Epidermal melanocyte (primary cell): ENCODE measurements around the gene FRK.

ENCODE experiments used
- DNase-seq: peaks from one replicate; pipeline ENCODE4 v3.0.0; 2011; ENCODE audit warnings: low spot score; ENCODE audit not compliant: insufficient read length

FRK gene

DNA sequence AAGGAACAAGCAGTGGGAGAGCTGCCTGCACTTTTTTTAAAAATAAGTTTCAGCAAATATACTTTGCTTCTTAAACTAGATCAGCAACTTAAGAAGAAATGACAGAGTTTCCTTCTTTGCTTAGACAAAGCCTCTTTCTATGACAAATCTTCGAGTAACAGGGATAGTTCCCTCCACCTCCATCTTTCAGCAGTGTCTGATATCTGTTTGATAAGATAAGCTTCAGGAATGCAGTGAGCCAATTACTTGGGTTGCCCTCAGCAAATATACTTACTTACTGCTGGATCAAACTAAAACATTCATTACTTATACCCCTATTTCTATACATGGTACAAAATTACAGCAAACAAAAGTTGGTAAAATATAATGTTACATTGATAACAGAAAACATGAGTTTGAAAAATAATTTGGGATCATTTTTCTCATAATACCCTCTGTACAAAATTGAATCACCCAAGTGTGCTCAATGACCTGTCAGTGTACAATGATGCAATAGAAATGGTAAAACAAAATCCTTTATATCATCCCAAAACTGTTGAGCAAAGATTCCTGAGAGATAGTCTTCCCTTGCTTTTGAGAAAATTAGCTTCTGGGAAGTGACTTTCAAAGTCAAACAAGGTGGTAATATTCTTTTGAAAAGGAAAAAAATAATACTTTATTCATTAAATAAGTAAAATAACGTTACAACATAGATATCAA is 24.5 kb downstream of the FRK start:
- no peak for DNase-seq

DNA sequence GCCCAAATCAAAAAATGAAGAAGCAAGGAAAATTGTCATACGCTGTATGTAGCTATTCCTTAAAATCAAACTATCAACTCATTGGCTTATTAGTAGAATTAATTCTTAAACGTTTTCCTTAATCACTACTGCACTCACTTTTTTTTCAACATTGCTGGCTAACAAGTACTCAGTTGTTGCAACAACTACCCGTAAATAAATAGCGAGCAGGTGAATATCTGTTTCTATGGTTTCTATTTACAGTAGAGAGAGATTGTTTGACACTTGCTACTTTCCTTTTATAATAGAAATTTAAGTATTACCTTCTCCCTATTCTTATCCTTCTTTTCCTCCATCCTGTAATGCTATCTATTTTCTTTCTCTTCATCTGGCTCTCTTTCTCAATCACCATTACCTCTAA is 25.1 kb downstream of the FRK start:
- no peak for DNase-seq

DNA sequence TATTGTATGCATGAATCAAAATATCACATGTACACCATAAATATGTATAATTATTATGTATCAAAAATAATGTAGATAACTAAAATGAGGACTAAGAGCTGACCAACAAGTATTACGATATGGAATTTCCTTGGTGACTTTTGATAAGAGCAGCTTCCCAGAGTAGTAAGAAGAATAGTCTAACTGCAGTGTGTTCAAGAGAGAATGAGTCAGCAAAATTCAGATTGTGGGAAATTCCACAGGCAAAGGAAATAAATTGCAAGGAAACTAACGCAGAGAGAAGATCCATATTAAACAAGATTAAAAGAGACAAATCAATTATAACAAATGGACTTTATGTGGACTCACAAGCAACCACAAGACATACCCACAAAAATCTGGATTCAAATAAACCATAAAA is 26.4 kb downstream of the FRK start:
- no peak for DNase-seq

DNA sequence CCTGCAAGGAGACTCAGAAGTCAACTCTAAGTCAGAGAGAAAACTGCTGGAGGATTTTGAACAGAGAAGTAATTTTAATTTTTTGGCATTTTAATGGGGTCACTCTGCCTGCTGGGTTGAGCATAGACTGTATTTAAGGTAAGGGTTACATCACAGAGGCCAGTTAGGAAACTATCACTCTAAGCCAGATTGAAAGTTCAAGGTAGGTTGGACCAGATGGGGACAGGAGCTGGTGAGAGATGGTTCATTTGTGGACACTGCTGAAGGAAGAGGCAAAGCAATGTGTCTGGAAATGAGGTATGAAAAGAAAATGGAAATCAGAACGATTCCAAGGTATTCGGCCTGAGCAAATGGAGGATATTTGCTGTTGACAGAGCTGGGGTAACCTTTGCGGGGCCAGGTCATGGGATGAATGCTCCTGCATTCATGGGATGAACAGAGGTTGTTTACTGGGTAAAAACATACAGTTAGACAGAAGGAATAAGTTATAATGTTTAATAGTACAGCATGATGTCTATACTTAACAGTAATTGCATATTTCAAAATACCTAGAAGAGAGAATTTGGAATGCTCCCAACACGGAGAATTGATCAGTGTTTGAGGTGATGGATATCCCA is 26.9 kb downstream of the FRK start:
- no peak for DNase-seq

DNA sequence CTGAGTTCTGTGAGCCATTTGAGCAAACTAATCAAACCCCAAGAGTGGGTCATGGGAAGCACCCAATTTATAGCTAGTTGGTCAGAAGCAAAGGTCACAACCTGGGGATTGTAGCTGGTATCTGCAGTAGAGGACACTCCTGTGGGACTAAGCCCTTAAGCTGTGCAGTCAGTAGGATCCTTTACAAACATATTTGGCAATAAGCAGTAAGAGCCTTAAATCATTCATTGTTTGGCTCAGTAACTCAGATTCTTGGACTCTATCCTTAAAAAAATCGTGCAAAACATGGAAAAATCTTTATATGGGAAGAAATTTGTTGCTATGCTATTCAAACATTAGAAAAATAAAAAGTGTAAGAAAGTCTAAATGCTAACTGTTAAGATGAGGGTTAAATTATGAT is 29.9 kb downstream of the FRK start:
- no peak for DNase-seq

DNA sequence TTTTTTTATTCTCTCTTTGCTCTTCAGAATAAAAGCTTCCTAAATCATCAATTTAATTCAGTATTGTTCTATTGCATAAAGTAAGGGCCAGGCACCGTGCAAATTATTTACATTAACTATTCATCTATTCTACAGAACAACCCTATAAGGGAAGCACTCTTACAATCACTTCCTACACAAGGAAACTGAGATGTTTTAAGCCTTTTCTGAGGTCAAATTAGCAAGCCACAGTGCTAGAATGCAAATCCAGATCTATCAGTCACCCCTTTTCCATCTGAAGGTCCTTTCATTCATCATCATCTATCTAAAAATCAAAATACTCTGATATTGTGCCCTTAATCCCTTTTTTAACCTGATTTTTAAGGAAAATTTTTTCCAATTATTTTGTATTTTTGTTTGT is 31.2 kb downstream of the FRK start:
- no peak for DNase-seq

DNA sequence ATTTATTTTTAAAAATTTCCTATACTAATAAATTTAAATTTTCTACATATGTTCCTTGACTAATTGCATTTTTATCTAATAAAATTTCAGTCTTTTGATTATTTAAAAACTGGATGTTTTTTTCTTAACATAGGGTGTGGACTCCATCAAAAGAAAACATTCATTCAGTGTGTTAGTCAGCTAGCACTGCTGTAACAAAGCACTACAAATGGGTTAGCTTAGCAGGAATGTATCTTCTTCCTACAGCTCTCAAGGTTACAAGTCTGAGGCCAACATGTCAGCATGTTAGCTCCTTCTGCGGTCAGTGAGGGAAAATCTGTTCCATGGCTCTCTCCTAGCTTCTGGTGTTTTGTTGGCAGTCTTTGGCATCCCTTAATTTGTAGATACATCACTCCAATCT is 32.5 kb downstream of the FRK start:
- DNase-seq: no peak

DNA sequence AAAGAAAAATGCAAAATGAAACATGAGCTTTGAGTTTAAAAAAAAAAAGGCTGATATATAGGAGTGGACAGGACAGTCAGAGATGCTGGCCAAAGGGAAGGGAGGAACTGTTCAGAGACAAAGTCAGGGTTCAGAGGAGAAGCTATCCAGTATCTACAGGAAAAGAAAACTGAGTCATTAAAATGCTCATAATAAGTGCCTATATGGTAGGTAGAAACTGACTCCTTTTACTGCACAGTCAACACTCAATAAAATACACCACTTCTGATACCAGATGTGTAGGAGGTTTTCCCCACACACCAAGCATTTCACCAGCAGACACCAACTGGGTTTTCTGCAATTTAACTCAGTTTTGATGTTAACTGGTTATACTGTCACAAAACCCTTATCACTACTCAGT is 32.9 kb downstream of the FRK start:
- no peak for DNase-seq

DNA sequence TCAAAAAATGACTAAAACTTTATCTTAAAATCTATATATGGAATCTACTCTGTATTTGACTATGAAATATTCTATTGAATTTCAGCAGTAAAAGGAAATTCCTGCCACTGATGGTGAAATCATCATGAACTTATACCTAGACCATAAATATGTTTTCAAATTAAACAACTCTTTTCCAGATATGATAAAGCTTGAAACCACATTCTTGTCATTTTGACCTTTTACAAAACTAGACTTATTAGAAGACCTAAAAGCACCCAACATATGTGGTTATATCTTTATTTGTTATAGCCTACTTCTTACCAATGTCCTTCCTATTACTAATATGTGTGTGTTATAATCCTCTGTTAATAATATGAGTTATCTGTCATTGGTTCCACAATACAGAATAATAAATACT is 35.3 kb downstream of the FRK start:
- no peak for DNase-seq

DNA sequence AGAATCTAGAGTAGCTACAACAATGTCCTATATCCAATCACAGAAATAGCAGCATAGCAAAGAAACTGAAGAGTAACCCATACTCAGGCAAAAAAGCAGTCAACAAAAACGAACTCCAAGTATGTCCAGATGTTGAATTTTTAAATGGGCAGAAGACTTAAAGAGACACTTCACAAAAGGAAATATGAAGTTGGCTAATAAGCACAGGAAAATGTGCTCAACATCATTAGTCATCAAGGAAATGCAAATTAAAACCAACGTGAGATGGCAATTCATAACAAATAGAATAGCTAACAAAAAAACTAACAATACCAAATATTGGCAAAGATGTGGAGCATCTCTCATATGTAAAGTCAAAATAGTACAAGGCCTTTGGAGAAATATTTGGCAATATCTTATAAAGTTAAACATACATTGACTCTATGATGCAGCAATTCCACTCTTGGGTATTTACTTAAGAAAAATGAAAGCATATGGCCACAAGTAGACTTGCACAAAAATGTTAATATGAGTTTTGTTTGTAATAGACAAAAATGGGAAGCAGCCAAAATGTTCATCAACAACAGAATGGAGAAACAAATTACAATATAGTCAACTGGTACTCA is 37.7 kb downstream of the FRK start:
- DNase-seq: no peak

DNA sequence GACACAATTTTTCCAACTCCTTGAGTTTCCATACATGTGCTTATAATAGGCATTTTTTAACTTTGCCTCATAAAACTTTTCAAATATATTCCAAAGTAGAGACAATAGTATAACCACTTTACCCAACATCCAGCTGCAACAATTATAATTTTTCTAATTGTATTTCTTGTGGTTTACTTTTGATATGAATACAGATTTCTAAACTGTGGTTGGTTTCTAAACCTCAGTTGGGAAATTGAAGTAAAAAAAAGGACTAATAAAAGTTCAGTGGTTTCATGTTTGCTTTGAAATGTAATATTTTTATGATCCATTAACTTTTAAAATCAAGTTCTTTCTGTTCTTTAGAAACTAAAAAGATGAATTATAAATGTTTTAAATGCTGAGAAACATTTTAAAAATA is 40.0 kb downstream of the FRK start:
- no peak for DNase-seq

DNA sequence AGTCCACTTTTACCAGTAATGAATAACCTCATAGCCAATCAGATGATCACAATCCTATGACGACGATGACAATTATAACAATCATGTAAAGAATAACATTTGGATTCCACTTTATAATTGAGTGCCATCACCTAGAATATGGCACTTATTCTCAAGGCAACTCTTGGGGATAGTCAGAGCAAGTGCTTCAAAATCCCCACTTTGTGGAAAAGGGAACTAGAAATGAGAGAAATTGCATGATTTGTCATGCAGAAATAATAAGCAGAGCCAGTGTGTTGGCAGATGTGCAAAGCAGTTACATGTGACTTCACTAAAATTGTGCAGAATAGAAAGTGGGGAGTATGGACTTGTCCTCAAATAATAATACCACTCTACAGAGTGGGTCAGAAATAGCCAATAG is 41.3 kb downstream of the FRK start:
- DNase-seq: no peak

DNA sequence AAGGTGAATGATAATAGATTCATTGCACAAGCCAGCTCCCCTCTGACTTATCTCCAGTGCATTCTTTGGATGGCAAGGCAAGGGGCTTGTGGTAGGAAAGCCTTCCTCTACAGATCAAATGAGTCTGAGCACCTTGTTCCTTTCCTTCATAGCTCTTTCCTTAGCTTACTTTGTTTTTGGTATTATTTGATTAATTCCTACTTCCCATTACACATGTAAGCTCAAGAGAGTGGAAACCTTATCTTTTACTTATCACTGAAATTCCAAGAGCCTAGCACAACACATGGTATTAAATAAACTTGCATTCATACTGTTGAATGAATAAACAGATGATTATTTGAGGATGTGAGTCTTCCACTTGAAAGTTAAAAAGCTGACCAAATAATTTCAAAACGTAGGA is 41.7 kb downstream of the FRK start:
- DNase-seq: no peak

DNA sequence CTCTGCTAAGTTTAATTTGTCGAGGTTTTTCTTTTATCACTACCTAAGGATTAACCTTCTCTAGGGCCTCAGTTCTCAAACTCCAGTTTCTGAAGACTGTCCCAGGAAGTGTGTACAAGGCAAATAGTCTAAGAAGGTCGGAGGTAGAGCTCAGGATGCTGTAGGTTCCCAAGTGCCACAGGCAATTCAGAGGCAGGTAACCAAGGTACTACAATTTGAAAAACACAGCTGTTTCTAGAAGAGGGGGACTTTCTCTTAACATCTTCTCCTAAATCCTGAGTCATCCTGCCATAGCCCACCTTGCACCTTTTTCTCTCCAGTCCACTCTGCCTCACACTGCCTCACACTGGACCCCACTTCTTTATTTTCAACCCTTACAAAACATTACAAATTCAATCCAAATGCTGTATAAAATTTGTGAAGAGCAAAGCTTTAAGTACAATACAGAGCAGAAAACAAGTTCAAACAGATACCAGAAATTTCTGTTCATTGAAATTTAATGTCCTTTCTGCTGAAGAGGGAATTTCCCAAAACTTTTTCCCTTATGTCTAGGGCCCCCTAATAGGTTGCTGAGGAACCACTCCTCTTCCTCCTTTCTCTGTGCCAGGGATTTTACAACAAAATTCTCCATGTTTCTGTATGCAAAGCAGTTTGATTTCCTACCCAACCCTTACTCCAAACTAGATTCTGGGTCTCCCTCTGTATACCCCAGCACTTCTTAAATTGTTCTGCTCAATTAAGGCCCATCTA is 43.0 kb downstream of the FRK start:
- no peak for DNase-seq

DNA sequence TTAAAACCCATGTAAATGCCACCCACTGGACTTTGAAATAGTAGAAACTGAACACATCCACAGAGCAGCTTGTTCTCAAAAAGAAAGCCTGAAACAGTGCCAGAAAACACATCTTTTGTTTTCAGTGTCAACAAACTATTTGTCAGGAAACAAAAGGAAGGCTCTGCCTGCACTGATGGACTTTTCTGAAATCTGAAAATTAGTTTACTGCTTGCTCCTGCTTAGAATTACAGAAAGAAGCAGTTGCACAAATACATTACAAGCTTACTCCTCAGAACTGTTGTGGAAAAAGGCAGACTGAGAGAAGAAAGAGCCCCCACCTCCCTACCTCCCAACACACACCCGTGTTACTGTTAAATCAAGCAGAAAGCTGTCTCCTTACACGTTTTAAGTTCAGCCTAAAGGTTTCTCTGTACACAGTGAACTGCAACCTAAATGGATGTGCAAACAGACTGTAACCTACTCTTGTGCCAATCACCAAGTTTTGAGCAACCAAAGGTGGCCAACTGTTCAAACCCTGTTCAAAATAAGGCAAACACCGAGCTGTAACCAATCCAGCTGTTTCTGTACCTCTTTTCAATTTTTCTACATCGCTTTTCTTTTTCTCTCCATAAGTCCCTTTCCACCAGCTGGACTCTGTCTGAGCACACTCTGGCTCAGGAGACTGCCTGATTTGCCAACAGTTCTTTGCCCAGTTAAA is 43.7 kb downstream of the FRK start:
- DNase-seq: no peak

DNA sequence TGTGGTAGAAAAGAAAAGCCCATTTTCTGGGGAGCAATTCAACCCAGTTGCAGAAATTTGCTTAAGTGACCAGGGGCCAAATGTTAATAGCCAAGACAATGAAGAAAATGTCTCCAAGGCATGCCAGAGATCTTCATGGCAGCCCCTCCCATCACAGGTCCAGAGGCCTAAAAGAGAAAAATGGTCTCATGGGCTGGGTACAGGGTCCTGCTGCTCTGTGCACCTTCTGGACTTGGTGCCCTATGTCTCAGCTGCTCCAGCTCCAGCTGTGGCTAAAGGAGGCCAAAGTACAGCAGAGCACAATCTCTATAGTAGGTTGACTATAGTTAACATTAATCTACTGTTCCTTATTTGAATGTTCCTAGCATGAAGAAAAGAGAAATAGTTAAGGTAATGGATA is 44.7 kb downstream of the FRK start:
- no peak for DNase-seq

DNA sequence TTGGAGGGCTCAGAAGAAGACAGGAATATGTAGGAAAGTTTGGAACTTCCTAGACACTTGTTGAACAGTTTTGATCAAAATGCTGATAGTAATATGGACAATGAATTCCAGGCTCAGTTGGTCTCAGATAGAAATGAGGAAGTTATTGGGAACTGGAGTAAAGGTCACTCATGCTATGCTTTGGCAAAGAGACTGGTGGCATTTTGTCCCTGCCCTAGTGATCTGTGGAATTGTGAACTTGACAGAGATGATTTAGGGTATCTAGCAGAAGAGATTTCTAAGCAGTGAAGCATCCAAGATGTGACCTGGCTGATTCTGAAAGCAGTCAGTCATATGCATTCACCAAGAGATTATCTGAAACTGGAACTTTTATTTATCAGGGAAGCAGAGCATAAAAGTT is 45.1 kb downstream of the FRK start:
- DNase-seq: no peak

DNA sequence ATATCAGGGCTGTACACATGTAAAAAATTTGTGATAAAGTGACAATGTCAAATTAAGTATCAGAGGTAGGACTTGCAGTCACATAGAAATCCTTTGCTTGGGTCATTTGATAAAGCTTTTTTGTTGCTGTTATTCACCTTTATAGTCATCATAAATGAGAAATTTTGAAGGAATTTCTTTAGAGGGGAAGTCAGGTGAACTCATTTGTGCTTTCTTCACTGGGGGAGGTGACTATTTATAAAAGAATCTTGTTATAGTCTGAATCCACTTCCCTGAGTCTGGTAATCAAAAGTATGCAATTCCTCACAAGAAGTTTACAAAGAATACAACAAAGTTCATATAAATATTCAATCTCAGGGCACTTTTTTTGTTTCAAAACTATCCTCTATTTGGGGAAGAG is 47.7 kb downstream of the FRK start:
- DNase-seq: no peak

DNA sequence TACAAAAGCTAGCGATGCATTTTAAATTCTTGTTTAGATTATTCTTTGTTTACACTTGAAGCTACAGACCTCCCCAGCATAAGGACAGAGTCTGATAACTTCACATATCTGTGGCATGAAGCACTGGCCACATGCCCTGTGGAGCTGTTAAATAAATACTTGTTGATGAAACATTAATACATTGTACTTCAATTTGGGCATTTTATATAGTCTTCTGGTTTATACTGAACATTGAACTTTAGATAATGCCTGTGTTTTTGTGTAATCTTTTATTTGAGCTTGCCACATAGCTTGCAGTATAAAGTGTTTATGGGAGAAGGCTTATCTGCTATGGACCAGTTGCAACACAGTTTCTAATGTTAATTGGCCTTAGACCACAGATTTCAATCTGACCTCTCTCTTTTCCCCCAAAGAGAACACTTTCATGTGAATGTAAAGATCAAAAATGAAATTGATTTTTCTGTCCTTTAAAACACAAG is 48.2 kb downstream of the FRK start:
- DNase-seq: no peak

DNA sequence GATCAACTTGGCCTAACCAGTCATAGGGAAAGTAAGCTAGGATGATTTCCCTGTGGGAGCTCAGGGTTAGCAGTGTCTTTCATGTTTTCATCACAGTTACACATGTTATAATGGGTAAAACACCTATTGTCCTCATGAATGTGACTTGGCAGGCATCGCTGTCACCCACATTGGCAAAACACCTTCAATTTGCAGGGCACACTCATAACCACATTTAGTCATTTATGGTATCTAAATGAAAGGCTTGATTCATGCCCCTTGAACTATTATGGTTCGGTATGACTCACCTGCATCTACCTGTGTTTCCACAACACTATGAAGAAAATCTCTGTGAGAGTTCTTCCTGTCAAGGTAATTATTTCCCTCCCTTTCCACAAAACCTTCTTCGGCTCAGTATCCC is 49.2 kb downstream of the FRK start:
- no peak for DNase-seq

DNA sequence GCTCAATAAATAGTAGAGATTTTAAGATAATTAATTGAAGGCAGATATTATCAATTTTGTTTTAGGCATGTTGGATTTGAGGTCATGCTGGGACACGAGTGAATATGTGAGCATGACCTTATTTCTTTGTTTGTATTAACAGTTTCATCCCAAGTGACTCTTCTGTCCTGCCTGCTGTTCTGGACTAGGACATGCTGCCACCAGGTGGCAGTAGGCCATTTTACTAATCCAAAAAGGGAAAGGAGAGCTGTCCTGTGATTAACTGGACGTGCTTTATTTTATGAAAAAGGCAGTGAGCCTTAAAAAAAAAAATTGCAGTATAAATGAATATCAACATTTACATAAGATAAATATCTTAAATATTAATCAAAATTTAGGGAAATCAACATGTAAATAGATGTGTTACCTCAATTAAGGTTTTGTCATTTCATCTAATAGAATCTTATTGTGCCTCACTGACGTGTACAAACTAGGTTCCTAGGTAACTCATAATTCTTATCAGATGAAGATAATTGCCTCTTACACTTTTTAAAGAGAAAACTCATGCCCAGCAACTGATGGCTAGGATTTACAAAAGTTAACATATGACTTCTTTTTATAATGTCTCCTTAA is 49.8 kb downstream of the FRK start:
- no peak for DNase-seq
